OCI-LY7 (cell line): Measurements from ENCODE around the gene SERPIND1. TPM values are rescaled to one million over a fixed set of nuclear protein-coding genes. Genes with fewer than 3 reads are reported as not detected.

ENCODE experiments used
- BruUV-seq: library from RNA; stranded (reverse); fragments of 400-500 nt; replicated peaks from 2 replicates; lab custom pipeline; 2021; lab: Mats Ljungman, UMichigan
- CTCF ChIA-PET: fragments of 300-600 bp; sonication (Branson Sonifier 250); formaldehyde crosslinking; loops from one replicate; lab custom pipeline; 2022; ENCODE audit warnings: antibody characterized with exemption; ENCODE audit not compliant: unreplicated experiment; lab: Charles Lee
- POLR2A ChIA-PET: fragments of 300-600 bp; sonication (Branson Sonifier 250); formaldehyde crosslinking; loops from one replicate; lab custom pipeline; 2022; ENCODE audit warnings: antibody characterized with exemption; lab: Charles Lee
- DNase-seq: peaks from one replicate; pipeline ENCODE4 v3.0.0-alpha.2; 2015; ENCODE audit warnings: low spot score
- H2AFZ ChIP-seq: fragments of 200-600 bp; sonication (generic), shearing (Covaris generic); 2 replicates; pipeline ENCODE4 v1.6.1; 2014; ENCODE audit warnings: mild to moderate bottlenecking, antibody characterized with exemption, low read length, moderate library complexity
- H3K27ac ChIP-seq: fragments of 200-600 bp; sonication (generic); 2 replicates; pipeline ENCODE4 v1.5.1; 2014; ENCODE audit warnings: mixed run types, low read depth, mild to moderate bottlenecking, moderate library complexity, low read length, inconsistent platforms; ENCODE audit not compliant: poor library complexity, severe bottlenecking
- H3K36me3 ChIP-seq: fragments of 200-600 bp; sonication (generic); 2 replicates; pipeline ENCODE4 v1.6.1; 2014; ENCODE audit warnings: mild to moderate bottlenecking, antibody characterized with exemption, low read length, moderate library complexity, mixed read lengths; ENCODE audit not compliant: insufficient read depth
- H3K4me1 ChIP-seq: fragments of 200-600 bp; sonication (generic); 2 replicates; pipeline ENCODE4 v1.5.1; 2014; ENCODE audit warnings: mild to moderate bottlenecking, low read length; ENCODE audit not compliant: insufficient read depth, poor library complexity, severe bottlenecking
- H3K4me2 ChIP-seq: fragments of 200-600 bp; sonication (generic); 2 replicates; pipeline ENCODE4 v1.6.1; 2014; ENCODE audit warnings: mild to moderate bottlenecking, low read length
- H3K4me3 ChIP-seq: fragments of 200-600 bp; sonication (generic); 2 replicates; pipeline ENCODE4 v1.5.1; 2014; ENCODE audit warnings: mild to moderate bottlenecking, low read depth, low read length; ENCODE audit not compliant: poor library complexity, severe bottlenecking
- H3K79me2 ChIP-seq: fragments of 200-600 bp; sonication (generic); 2 replicates; pipeline ENCODE4 v1.6.1; 2016; ENCODE audit warnings: low read depth, mild to moderate bottlenecking, low read length, moderate library complexity, mixed read lengths; ENCODE audit not compliant: insufficient read depth
- H3K9me2 ChIP-seq: fragments of 200-600 bp; sonication (generic); 2 replicates; pipeline ENCODE4 v1.6.1; 2016; ENCODE audit warnings: mild to moderate bottlenecking, low read length, mixed read lengths; ENCODE audit not compliant: insufficient read depth
- H3K9me3 ChIP-seq: fragments of 200-600 bp; sonication (generic); 2 replicates; pipeline ENCODE4 v1.6.1; 2014; ENCODE audit warnings: mild to moderate bottlenecking, mixed run types, low read length, mixed read lengths
- H4K20me1 ChIP-seq: fragments of 200-600 bp; sonication (generic); 2 replicates; pipeline ENCODE4 v1.6.1; 2014; ENCODE audit warnings: mild to moderate bottlenecking, antibody characterized with exemption, low read length, moderate library complexity, mixed read lengths; ENCODE audit not compliant: insufficient read depth
- CTCF ChIP-seq: fragments of 200-600 bp; sonication (generic); conservative IDR thresholded peaks from 2 replicates; pipeline ENCODE4 v1.5.1; 2014; ENCODE audit warnings: mild to moderate bottlenecking, antibody characterized with exemption, low read length, moderate library complexity, mixed read lengths
- EZH2phosphoT487 ChIP-seq: fragments of 200-600 bp; sonication (generic); IDR thresholded peaks from 2 replicates; pipeline ENCODE4 v1.6.1; 2018; ENCODE audit warnings: low read depth, borderline replicate concordance, mild to moderate bottlenecking, mixed run types, antibody characterized with exemption, low read length, moderate library complexity, mixed read lengths
- intact Hi-C: fragments of 100-400 bp; cut with micrococcal nuclease; formaldehyde crosslinking; loops from one replicate; pipeline ENCODE4 v1.10.0; 2022; ENCODE audit not compliant: unreplicated experiment
- total RNA-seq, 2 experiments: library from RNA; depleted of rRNA in 1 of 2; stranded (reverse); fragments of >200 nt in 1 of 2; shearing (Covaris generic) in 1 of 2; gene quantifications; 2 replicates each; pipeline ENCODE4 v1.2.3, GENCODE V29; 2014 to 2022

SERPIND1 gene
- total RNA-seq, 2 experiments from 2014 or later: not detected

GRCh38 chr22:20762233-20762796, 11.6 kb upstream of the SERPIND1 start:
- no peak for TF ChIP-seq CTCF
- no peak for TF ChIP-seq EZH2phosphoT487
- H3K9me3 ChIP-seq: no peaks in the 10 kb centered on the region
- no peak overlapping the region for H3K4me3 ChIP-seq
- H4K20me1 ChIP-seq: no peaks in the 10 kb centered on the region
- no peaks in the 10 kb centered on the region for H3K4me1 ChIP-seq
- H3K4me2 ChIP-seq: no peak overlapping the region
- no peaks in the 10 kb centered on the region for H3K79me2 ChIP-seq
- no peak overlapping the region for H3K27ac ChIP-seq
- intact Hi-C loops: no loop called here
- POLR2A ChIA-PET: interaction anchor here (0.7 kb wide), 1 partner anchor 40 kb away, joined by 3 read pairs; no protein-coding TSS in a partner anchor
- CTCF ChIA-PET: no interaction called here
- no TSS peak for BruUV-seq
- no peak for DNase-seq
- H3K36me3 ChIP-seq: peaks cover 52% of the 10 kb centered on the region
- H2AFZ ChIP-seq: no peak overlapping the region
- H3K9me2 ChIP-seq: no peaks in the 10 kb centered on the region

- intact Hi-C loops: no loop called here
- Histone ChIP-seq H3K4me2 (no peak overlapping the region), H3K4me3 (no peak overlapping the region), H4K20me1 (no peaks in the 10 kb centered on the region), H3K9me3 (no peaks in the 10 kb centered on the region), H3K79me2 (no peaks in the 10 kb centered on the region), H3K36me3 (peaks cover 48% of the 10 kb centered on the region), H3K9me2 (no peaks in the 10 kb centered on the region), H3K4me1 (no peaks in the 10 kb centered on the region), H2AFZ (no peak overlapping the region), H3K27ac (no peak overlapping the region)
- POLR2A ChIA-PET: no interaction called here
- DNase-seq: no peak
- no TSS peak for BruUV-seq
- CTCF ChIA-PET: no interaction called here
- TF ChIP-seq EZH2phosphoT487: no peak
- no peak for TF ChIP-seq CTCF
These were observed 10.1 kb upstream of the SERPIND1 start for GRCh38 chr22:20763630-20764470.

DNA sequence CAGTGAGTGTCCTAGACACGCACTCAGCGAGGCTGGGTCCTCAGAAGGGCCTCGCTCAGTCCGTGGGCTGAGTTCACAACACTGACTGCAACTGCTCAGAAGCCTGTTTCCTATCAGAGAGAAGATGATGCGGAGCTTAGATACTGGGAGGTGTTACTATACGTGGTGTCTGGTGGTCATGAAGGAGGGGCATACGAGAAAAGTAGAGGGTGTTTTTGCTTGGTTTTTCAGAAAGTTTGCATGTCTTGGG, 9.5 kb upstream of the SERPIND1 start:
- no peak for DNase-seq
- H3K4me3 ChIP-seq: no peak overlapping the region
- TF ChIP-seq CTCF: no peak
- no peak for TF ChIP-seq EZH2phosphoT487
- H3K9me2 ChIP-seq: no peaks in the 10 kb centered on the region
- H3K79me2 ChIP-seq: no peaks in the 10 kb centered on the region
- BruUV-seq: no TSS peak
- H3K9me3 ChIP-seq: no peaks in the 10 kb centered on the region
- H3K36me3 ChIP-seq: peaks cover 51% of the 10 kb centered on the region
- no peaks in the 10 kb centered on the region for H4K20me1 ChIP-seq
- H3K4me2 ChIP-seq: no peak overlapping the region
- intact Hi-C loops: no loop called here
- H2AFZ ChIP-seq: no peak overlapping the region
- POLR2A ChIA-PET: no interaction called here
- no peak overlapping the region for H3K27ac ChIP-seq
- H3K4me1 ChIP-seq: peaks cover under 1% of the 10 kb centered on the region
- CTCF ChIA-PET: no interaction called here
